SHP77 treated with DMSO at 0.1 percent for 48 hours (cell line): ENCODE data around the gene EHBP1L1.
A peak's percentile ranks its signal among the peaks of the same experiment; 100 is the strongest.
"Not testable (repeated sequence)": the region's sequence is repeated elsewhere in the genome, so short reads cannot be mapped to it uniquely, and the experiment has no call there.

Experiments used
- DNase-seq: peaks from one replicate; lab custom pipeline; 2025; lab: John Stamatoyannopoulos, UW

Gene EHBP1L1

GRCh38 chr11:65560555-65561418 lies 15.1 kb upstream of the EHBP1L1 start:
- peak; percentile 59 for DNase-seq

GRCh38 chr11:65562020-65562419 lies 13.8 kb upstream of the EHBP1L1 start:
- DNase-seq = no peak

GRCh38 chr11:65562788-65563187 lies 13.1 kb upstream of the EHBP1L1 start:
- DNase-seq = no peak

GRCh38 chr11:65563601-65564000 lies 12.3 kb upstream of the EHBP1L1 start:
- no peak for DNase-seq

GRCh38 chr11:65564879-65565559 lies 10.8 kb upstream of the EHBP1L1 start:
- DNase-seq = not testable (repeated sequence)

GRCh38 chr11:65565624-65566453 lies 10.0 kb upstream of the EHBP1L1 start:
- no peak for DNase-seq

GRCh38 chr11:65569164-65569972 lies 6.5 kb upstream of the EHBP1L1 start:
- DNase-seq = no peak

GRCh38 chr11:65569973-65570918 lies 5.6 kb upstream of the EHBP1L1 start, which contains the start of gene ZNRD2:
ZNRD2 (plus strand) TSS chr11:65570477; CDS start chr11:65570492, 15 bp downstream.
- peak; percentile 85 for DNase-seq

- DNase-seq = no peak
Measured at GRCh38 chr11:65571420-65571819, 4.4 kb upstream of the EHBP1L1 start.

- no peak for DNase-seq
Measured at GRCh38 chr11:65571940-65572339, 3.9 kb upstream of the EHBP1L1 start.

- DNase-seq = no peak
Measured at GRCh38 chr11:65572356-65573051, 3.3 kb upstream of the EHBP1L1 start, which contains the start of gene FAM89B. FAM89B (plus strand) TSS chr11:65572538; CDS start chr11:65572670, 132 bp downstream.

- DNase-seq = no peak
Measured at GRCh38 chr11:65573391-65574079, 2.3 kb upstream of the EHBP1L1 start.

- peak; percentile 29 for DNase-seq
Measured at GRCh38 chr11:65574109-65574810, 1.6 kb upstream of the EHBP1L1 start.

- DNase-seq = no peak
Measured at GRCh38 chr11:65574811-65575567, 864 bp upstream of the EHBP1L1 start.

GRCh38 chr11:65576232-65576866 lies 496 bp downstream of the EHBP1L1 start:
- DNase-seq = no peak

GRCh38 chr11:65576867-65577755 lies 1.3 kb downstream of the EHBP1L1 start:
- no peak for DNase-seq
